Neural cell (in vitro differentiated cells): ENCODE results near the gene CRYGA.

Experiments
- CTCF ChIP-seq: fragments of 450-650 bp; IDR thresholded peaks from 2 replicates; pipeline ENCODE4 v1.5.1; 2014; ENCODE audit warnings: antibody characterized with exemption, mild to moderate bottlenecking, moderate library complexity; ENCODE audit not compliant: poor library complexity, severe bottlenecking
- EP300 ChIP-seq: fragments of 450-650 bp; conservative IDR thresholded peaks from 2 replicates; pipeline ENCODE4 v1.6.1; 2014; ENCODE audit warnings: antibody characterized with exemption, mild to moderate bottlenecking, moderate library complexity; ENCODE audit not compliant: poor library complexity, severe bottlenecking
- MXI1 ChIP-seq: fragments of 450-650 bp; conservative IDR thresholded peaks from 2 replicates; pipeline ENCODE4 v1.6.1; 2014; ENCODE audit warnings: antibody characterized with exemption, mild to moderate bottlenecking; ENCODE audit not compliant: poor library complexity, severe bottlenecking

- TF ChIP-seq CTCF (no peak), EP300 (no peak), MXI1 (no peak)
These were observed 44.5 kb downstream of the CRYGA start for GRCh38 chr2:208118918-208119317.
